T-helper 17 cell (primary cell): ENCODE data around the gene COX8A. TPM values are rescaled to one million over a fixed set of nuclear protein-coding genes. Genes with fewer than 3 reads are reported as not detected.
"Not testable (repeated sequence)": the region's sequence is repeated elsewhere in the genome, so short reads cannot be mapped to it uniquely, and the experiment has no call there.

ENCODE experiments used
- ATAC-seq: fragments of 150-1000 bp; cut with Tn5 transposase; 2 replicates; pipeline ENCODE4 v1.10.0; 2021; ENCODE audit warnings: mild to moderate bottlenecking, moderate library complexity
- DNase-seq, 3 donors: peaks; one replicate each; pipeline versions ENCODE4 v3.0.0 to v3.0.0-alpha.2; 2020 to 2021
- H3K9me3 ChIP-seq: one replicate; pipeline ENCODE4 v1.7.0; 2013; ENCODE audit warnings: low read length, mild to moderate bottlenecking; ENCODE audit not compliant: control insufficient read depth, poor library complexity, severe bottlenecking
- H3K27ac Mint-ChIP-seq: one replicate; pipeline ENCODE4 v1.8.0; 2022; ENCODE audit warnings: mild to moderate bottlenecking, moderate library complexity, mixed read lengths
- H3K27me3 Mint-ChIP-seq: one replicate; pipeline ENCODE4 v1.8.0; 2022; ENCODE audit warnings: mixed read lengths
- H3K36me3 Mint-ChIP-seq: one replicate; pipeline ENCODE4 v1.8.0; 2022; ENCODE audit warnings: low read depth, mixed read lengths
- H3K4me1 Mint-ChIP-seq: one replicate; pipeline ENCODE4 v1.8.0; 2022; ENCODE audit warnings: mild to moderate bottlenecking, mixed read lengths
- H3K4me3 Mint-ChIP-seq: one replicate; pipeline ENCODE4 v1.8.0; 2022; ENCODE audit warnings: mild to moderate bottlenecking, moderate library complexity, mixed read lengths
- total RNA-seq, 4 donors: library from RNA in 2 of 4; stranded (reverse) in 2 of 4; gene quantifications; one replicate each; pipeline ENCODE4 v1.2.3 and lab custom pipeline; 2022 to 2026

Gene COX8A
- total RNA-seq, 2 donors from 2014 or later: 108 to 129 TPM

GRCh38 chr11:63945477-63946163, 28.8 kb upstream of the COX8A start:
- peaks cover 10% of the 10 kb centered on the region for H3K4me1 Mint-ChIP-seq
- H3K27me3 Mint-ChIP-seq: no peaks in the 10 kb centered on the region
- peak in 2 of 3 donors; percentile 22 to 28 for DNase-seq
- H3K36me3 Mint-ChIP-seq: no peaks in the 10 kb centered on the region
- H3K4me3 Mint-ChIP-seq: no peak overlapping the region
- ATAC-seq: peak; percentile 81
- no peak overlapping the region for H3K27ac Mint-ChIP-seq
- no peaks in the 10 kb centered on the region for H3K9me3 ChIP-seq

GRCh38 chr11:63951779-63952536, 22.5 kb upstream of the COX8A start:
- Mint-ChIP-seq H3K4me1 (peaks cover 14% of the 10 kb centered on the region), H3K36me3 (peaks cover 5% of the 10 kb centered on the region), H3K27ac (peak overlapping the region; percentile 81), H3K27me3 (no peaks in the 10 kb centered on the region), H3K4me3 (peak overlapping the region; percentile 80)
- H3K9me3 ChIP-seq: no peaks in the 10 kb centered on the region
- DNase-seq (no peak), ATAC-seq (peak; percentile 54)

GRCh38 chr11:63952570-63952969, 21.9 kb upstream of the COX8A start:
- ATAC-seq: no peak
- peaks cover 14% of the 10 kb centered on the region for H3K4me1 Mint-ChIP-seq
- H3K9me3 ChIP-seq: no peaks in the 10 kb centered on the region
- H3K27ac Mint-ChIP-seq: peak overlapping the region; percentile 21
- no peaks in the 10 kb centered on the region for H3K27me3 Mint-ChIP-seq
- H3K36me3 Mint-ChIP-seq: peaks cover 5% of the 10 kb centered on the region
- H3K4me3 Mint-ChIP-seq: peak overlapping the region; percentile 80
- no peak for DNase-seq

DNA sequence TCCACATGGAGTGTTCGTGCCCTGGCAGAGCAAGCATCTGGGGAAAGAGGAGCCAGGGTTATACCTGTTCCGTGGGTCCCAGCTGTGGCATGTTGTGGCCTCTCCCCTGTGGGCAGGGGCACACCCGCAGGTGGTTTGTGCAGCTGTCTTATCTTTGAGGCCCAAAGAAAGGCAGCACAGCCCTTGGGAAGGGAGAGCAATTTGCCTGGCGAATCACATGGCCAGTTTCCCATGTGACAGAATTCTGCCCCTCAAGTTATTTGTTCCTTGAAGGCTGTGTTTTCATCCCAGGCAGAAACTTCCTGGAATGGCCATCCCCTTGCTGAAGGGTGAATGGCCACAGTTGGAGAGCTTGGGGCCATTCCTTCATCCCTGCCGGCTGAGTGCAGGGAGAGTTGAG, 16.4 kb upstream of the COX8A start:
- peaks cover 12% of the 10 kb centered on the region for H3K4me1 Mint-ChIP-seq
- no peak for ATAC-seq
- H3K4me3 Mint-ChIP-seq: no peak overlapping the region
- H3K9me3 ChIP-seq: no peaks in the 10 kb centered on the region
- H3K36me3 Mint-ChIP-seq: peaks cover 5% of the 10 kb centered on the region
- no peak overlapping the region for H3K27ac Mint-ChIP-seq
- DNase-seq: no peak
- no peaks in the 10 kb centered on the region for H3K27me3 Mint-ChIP-seq

DNA sequence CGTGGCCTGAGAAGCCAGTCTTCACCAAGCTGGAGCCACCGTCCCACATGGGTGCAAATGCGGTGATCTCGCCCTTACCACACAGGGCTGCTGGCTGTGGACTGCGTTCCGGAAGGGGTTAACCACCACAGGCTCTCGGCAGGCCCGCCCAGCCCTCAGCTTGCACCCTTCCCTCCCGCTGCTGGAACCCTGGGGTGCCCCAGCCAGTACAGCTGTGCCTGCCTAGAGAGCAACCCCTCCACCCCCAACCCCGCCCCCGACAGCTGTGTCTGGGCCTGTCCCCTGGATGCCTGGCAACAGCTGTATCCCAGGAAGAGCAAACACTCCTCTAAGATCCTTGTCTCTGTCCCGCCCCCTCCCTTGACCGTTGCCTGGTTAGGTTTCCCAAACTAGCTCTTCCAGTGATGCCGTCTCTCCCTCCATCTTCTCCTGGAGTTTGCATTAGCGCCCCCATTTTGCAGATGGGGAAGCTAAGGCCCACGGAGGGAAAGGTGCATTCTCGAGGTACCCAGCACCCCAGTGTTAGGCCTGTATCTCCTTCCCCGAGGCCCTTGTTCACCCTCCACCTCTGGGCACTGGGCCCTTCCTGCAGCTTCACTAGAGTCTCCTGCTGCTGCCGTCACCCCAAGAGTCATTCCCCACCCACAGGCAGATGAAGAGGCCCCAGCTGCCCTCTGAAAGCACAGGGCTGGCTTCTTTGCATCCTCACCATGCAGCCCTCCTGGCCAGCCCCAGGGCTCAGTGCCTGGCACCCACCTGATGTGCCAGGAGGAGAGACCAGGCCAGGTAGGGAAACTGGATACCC, 12.6 kb upstream of the COX8A start:
- DNase-seq (no peak), ATAC-seq (peak; percentile 65)
- no peaks in the 10 kb centered on the region for H3K27me3 Mint-ChIP-seq
- no peaks in the 10 kb centered on the region for H3K36me3 Mint-ChIP-seq
- H3K9me3 ChIP-seq: no peaks in the 10 kb centered on the region
- peak overlapping the region; percentile 60 for H3K27ac Mint-ChIP-seq
- H3K4me1 Mint-ChIP-seq: peaks cover 10% of the 10 kb centered on the region
- H3K4me3 Mint-ChIP-seq: peak overlapping the region; percentile 80

GRCh38 chr11:63963895-63964294, 10.5 kb upstream of the COX8A start:
- ATAC-seq: not testable (repeated sequence)

DNA sequence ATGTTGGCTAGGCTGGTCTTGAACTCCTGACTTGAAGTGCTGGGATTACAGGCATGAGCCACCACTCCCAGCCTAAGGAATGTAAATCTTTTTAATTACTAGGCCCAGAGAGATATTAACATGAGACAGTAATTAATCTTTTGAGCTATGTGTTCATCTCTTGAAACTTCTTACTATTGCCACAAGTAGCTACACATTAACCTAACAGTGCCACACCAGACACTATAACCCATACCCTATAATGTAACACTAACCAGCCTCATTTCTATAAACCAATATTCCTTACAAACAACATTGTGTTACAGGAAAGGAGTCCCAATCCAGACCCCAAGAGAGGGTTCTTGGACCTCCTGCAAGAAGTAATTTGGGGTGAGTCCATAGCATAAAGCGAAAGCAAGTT, 8.0 kb upstream of the COX8A start:
- ATAC-seq: no peak
- Mint-ChIP-seq H3K36me3 (no peaks in the 10 kb centered on the region), H3K4me1 (peaks cover 4% of the 10 kb centered on the region)

More at GRCh38 chr11:63963895-63964294, 10.5 kb upstream of the COX8A start:
- H3K9me3 ChIP-seq, H3K27ac Mint-ChIP-seq, H3K36me3 Mint-ChIP-seq, H3K4me3 Mint-ChIP-seq, H3K4me1 Mint-ChIP-seq, H3K27me3 Mint-ChIP-seq, DNase-seq: not testable (repeated sequence)

GRCh38 chr11:63969461-63969860, 5.0 kb upstream of the COX8A start:
- ATAC-seq (no peak), DNase-seq (no peak)
- Mint-ChIP-seq H3K27ac (no peak overlapping the region), H3K36me3 (no peaks in the 10 kb centered on the region), H3K27me3 (peaks cover 8% of the 10 kb centered on the region), H3K4me3 (no peak overlapping the region), H3K4me1 (peaks cover 4% of the 10 kb centered on the region)
- no peaks in the 10 kb centered on the region for H3K9me3 ChIP-seq

More for the DNA sequence above, 8.0 kb upstream of the COX8A start:
- no peak for DNase-seq
- Mint-ChIP-seq H3K4me3 (no peak overlapping the region), H3K27ac (no peak overlapping the region), H3K27me3 (peaks cover 8% of the 10 kb centered on the region)
- no peaks in the 10 kb centered on the region for H3K9me3 ChIP-seq

GRCh38 chr11:63970902-63971301, 3.5 kb upstream of the COX8A start:
- ATAC-seq: no peak
- H3K4me3 Mint-ChIP-seq: no peak overlapping the region

DNA sequence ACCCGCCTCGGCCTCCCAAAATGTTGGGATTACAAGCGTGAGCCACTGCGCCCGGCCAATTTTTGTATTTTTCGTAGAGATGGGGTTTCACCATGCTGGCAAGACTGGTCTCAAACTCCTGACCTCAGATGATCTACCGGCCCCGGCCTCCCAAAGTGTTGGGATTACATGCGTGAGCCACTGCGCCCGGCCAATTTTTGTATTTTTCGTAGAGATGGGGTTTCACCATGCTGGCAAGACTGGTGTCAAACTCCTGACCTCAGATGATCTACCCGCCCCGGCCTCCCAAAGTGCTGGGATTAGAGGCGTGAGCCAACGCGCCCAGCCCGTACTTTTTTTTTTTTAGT, 535 bp upstream of the COX8A start:
- not testable (repeated sequence) for H3K36me3 Mint-ChIP-seq

More at GRCh38 chr11:63970902-63971301, 3.5 kb upstream of the COX8A start:
- Mint-ChIP-seq H3K36me3 (no peaks in the 10 kb centered on the region), H3K27ac (no peak overlapping the region), H3K27me3 (peaks cover 8% of the 10 kb centered on the region), H3K4me1 (peaks cover 10% of the 10 kb centered on the region)
- H3K9me3 ChIP-seq: no peaks in the 10 kb centered on the region
- DNase-seq: no peak

GRCh38 chr11:63978551-63979239, 4.3 kb downstream of the COX8A start:
- ATAC-seq (no peak), DNase-seq (no peak)
- no peaks in the 10 kb centered on the region for H3K27me3 Mint-ChIP-seq
- no peak overlapping the region for H3K4me3 Mint-ChIP-seq
- H3K4me1 Mint-ChIP-seq: peaks cover 21% of the 10 kb centered on the region
- H3K27ac Mint-ChIP-seq: peak overlapping the region; percentile 16
- H3K36me3 Mint-ChIP-seq: no peaks in the 10 kb centered on the region
- H3K9me3 ChIP-seq: no peaks in the 10 kb centered on the region

More for the DNA sequence above, 535 bp upstream of the COX8A start:
- H3K27me3 Mint-ChIP-seq, DNase-seq, ATAC-seq, H3K9me3 ChIP-seq: not testable (repeated sequence)
- H3K4me3 Mint-ChIP-seq: peak overlapping the region; percentile 99
- peaks cover 21% of the 10 kb centered on the region for H3K4me1 Mint-ChIP-seq
- H3K27ac Mint-ChIP-seq: peak overlapping the region; percentile 95

DNA sequence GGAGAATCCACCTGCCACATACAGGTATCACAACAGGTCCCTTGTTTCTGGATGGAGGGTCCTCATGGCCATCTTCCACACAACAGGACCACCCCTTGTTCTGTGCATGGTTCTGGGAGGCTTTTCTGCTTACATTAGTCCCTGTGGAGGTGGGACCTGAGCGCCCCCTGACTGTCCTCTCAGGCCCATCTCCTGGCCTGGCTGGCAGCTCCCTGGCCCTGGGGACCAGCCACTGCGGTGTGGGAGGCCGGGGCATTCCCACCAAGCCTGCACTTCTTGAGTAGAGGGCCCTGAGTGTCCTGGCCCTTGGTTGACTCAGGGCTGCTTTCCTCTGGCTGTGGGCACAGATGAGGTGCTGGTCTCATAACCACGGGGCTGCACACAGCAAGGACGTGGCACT, 5.0 kb downstream of the COX8A start:
- ATAC-seq: no peak
- H3K36me3 Mint-ChIP-seq: no peaks in the 10 kb centered on the region
- H3K4me1 Mint-ChIP-seq: peaks cover 17% of the 10 kb centered on the region
- H3K27me3 Mint-ChIP-seq: no peaks in the 10 kb centered on the region
- DNase-seq: no peak
- H3K9me3 ChIP-seq: no peaks in the 10 kb centered on the region
- no peak overlapping the region for H3K4me3 Mint-ChIP-seq
- H3K27ac Mint-ChIP-seq: peak overlapping the region; percentile 37

DNA sequence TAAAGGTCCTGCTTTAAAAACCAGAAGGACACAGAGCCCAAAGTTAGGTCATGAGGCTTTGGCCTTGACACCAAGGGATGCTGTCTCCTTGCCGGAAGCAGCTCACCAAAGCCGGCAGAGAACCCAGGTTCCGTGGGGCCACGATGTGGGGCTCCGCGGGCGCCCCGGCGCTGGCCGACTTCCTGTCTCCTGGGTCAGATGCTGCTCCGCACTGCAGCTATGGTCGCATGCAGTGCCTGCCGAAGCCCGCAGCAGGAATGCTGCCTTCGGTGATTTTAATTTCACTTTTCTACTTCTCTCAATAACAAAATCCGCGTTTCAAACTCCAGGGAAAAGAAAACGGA, 11.4 kb downstream of the COX8A start:
- peak; percentile 45 to 57 (median 49) for DNase-seq
- peak; percentile 84 for ATAC-seq
- Mint-ChIP-seq H3K4me3 (peak overlapping the region; percentile 98), H3K27me3 (no peaks in the 10 kb centered on the region), H3K27ac (peak overlapping the region; percentile 97), H3K36me3 (peaks cover 2% of the 10 kb centered on the region), H3K4me1 (peaks cover 24% of the 10 kb centered on the region)
- no peaks in the 10 kb centered on the region for H3K9me3 ChIP-seq
